PC-9 (cell line): ENCODE results near the gene AKAP13. TPM values are rescaled to one million over a fixed set of nuclear protein-coding genes. Genes with fewer than 3 reads are reported as not detected.
A peak's percentile ranks its signal among the peaks of the same experiment; 100 is the strongest.

Experiments used
- BruUV-seq: library from RNA; stranded (reverse); fragments of 400-500 nt; replicated peaks from 2 replicates; lab custom pipeline; 2021; lab: Mats Ljungman, UMichigan
- CTCF ChIA-PET: fragments of 300-600 bp; sonication (Branson Sonifier 250); formaldehyde crosslinking; loops from one replicate; lab custom pipeline; 2022; ENCODE audit warnings: antibody characterized with exemption; lab: Charles Lee
- POLR2A ChIA-PET: fragments of 300-600 bp; sonication (Branson Sonifier 250); formaldehyde crosslinking; loops from one replicate; lab custom pipeline; 2022; ENCODE audit warnings: antibody characterized with exemption; ENCODE audit not compliant: unreplicated experiment; lab: Charles Lee
- DNase-seq, 2 experiments: peaks; one replicate each; pipeline versions ENCODE4 v3.0.0 to v3.0.0-alpha.2; 2015 to 2022; ENCODE audit warnings: mixed read lengths in 1 of 2
- H2AFZ ChIP-seq: fragments of 200-600 bp; sonication (generic); 2 replicates; pipeline ENCODE4 v1.8.1; 2017; ENCODE audit warnings: antibody characterized with exemption
- H3F3A ChIP-seq: fragments of 200-600 bp; sonication (generic); 2 replicates; pipeline ENCODE4 v1.8.1; 2017; ENCODE audit warnings: antibody characterized with exemption, mild to moderate bottlenecking, low read depth; ENCODE audit not compliant: insufficient read depth
- H3K27ac ChIP-seq: fragments of 200-600 bp; sonication (generic); 2 replicates; pipeline ENCODE4 v1.6.1; 2016; ENCODE audit warnings: mixed run types
- H3K27me3 ChIP-seq: fragments of 200-600 bp; sonication (generic); 2 replicates; pipeline ENCODE4 v1.6.1; 2016; ENCODE audit warnings: low read depth, mixed run types; ENCODE audit not compliant: insufficient read depth
- H3K36me3 ChIP-seq: fragments of 200-600 bp; sonication (generic); 2 replicates; pipeline ENCODE4 v1.6.1; 2016; ENCODE audit warnings: low read depth, mixed run types
- H3K4me1 ChIP-seq: fragments of 200-600 bp; sonication (generic); replicated peaks from 2 replicates; pipeline ENCODE4 v1.6.1; 2016; ENCODE audit warnings: mixed run types; ENCODE audit not compliant: insufficient read depth
- H3K4me2 ChIP-seq: fragments of 200-600 bp; sonication (generic); 2 replicates; pipeline ENCODE4 v1.6.1; 2017; ENCODE audit warnings: mixed run types
- H3K4me3 ChIP-seq: fragments of 200-600 bp; sonication (generic); 2 replicates; pipeline ENCODE4 v1.6.1; 2016; ENCODE audit warnings: mixed run types
- H3K79me2 ChIP-seq: fragments of 200-600 bp; sonication (generic); 2 replicates; pipeline ENCODE4 v1.6.1; 2017; ENCODE audit warnings: low read depth, mixed run types
- H3K9me2 ChIP-seq: fragments of 200-600 bp; sonication (generic); 2 replicates; pipeline ENCODE4 v1.8.1; 2017; ENCODE audit warnings: mild to moderate bottlenecking; ENCODE audit not compliant: insufficient read depth
- H3K9me3 ChIP-seq: fragments of 200-600 bp; sonication (generic); 2 replicates; pipeline ENCODE4 v1.8.1; 2016; ENCODE audit warnings: low read depth; ENCODE audit not compliant: insufficient read depth
- H4K20me1 ChIP-seq: fragments of 200-600 bp; sonication (generic); 2 replicates; pipeline ENCODE4 v1.8.1; 2017; ENCODE audit not compliant: insufficient read depth
- EZH2 ChIP-seq: fragments of 200-600 bp; sonication (generic); IDR thresholded peaks from 2 replicates; pipeline ENCODE4 v1.8.0; 2017; ENCODE audit warnings: antibody characterized with exemption, low read depth
- intact Hi-C: fragments of 100-400 bp; cut with micrococcal nuclease; formaldehyde crosslinking; loops from one replicate; pipeline ENCODE4 v1.10.0; 2022; ENCODE audit not compliant: unreplicated experiment
- total RNA-seq: library from RNA; stranded (reverse); gene quantifications from 2 replicates; pipeline ENCODE4 v1.2.3, GENCODE V29; 2021
- TF ChIP-seq, protein P1 (sequence below): fragments of 200-600 bp; sonication (generic); conservative IDR thresholded peaks from 2 replicates; pipeline ENCODE4 v1.6.1; 2017; ENCODE audit warnings: mixed run types, antibody characterized with exemption, mild to moderate bottlenecking, moderate library complexity

AKAP13 gene
- total RNA-seq, 1 experiment from 2014 or later, result 82.5 TPM

DNA sequence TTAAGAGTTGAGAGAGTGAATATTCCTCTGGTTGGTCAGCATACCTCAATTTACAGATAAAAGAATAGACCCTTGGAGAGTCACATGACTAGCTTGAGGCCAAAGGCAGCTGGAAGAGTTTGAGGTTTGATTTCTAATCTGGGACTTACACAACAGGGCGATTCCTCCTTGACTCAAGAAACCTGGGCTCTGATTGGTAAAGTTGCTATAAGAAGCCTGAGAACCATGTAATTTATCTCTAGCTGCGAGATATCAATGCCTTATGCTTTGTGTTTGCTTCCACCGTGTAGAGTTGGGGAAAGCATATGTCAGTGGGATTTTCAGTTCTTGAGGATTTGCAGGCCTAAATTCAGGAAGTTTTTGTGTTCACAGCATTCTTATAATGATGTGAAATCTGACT, 208.3 kb downstream of the AKAP13 start:
- no peak for TF ChIP-seq EZH2
- TF ChIP-seq, protein P1, sequence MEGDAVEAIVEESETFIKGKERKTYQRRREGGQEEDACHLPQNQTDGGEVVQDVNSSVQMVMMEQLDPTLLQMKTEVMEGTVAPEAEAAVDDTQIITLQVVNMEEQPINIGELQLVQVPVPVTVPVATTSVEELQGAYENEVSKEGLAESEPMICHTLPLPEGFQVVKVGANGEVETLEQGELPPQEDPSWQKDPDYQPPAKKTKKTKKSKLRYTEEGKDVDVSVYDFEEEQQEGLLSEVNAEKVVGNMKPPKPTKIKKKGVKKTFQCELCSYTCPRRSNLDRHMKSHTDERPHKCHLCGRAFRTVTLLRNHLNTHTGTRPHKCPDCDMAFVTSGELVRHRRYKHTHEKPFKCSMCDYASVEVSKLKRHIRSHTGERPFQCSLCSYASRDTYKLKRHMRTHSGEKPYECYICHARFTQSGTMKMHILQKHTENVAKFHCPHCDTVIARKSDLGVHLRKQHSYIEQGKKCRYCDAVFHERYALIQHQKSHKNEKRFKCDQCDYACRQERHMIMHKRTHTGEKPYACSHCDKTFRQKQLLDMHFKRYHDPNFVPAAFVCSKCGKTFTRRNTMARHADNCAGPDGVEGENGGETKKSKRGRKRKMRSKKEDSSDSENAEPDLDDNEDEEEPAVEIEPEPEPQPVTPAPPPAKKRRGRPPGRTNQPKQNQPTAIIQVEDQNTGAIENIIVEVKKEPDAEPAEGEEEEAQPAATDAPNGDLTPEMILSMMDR, result no peak
- H3K36me3 ChIP-seq, result 0 out of 2 replicates have a peak, but pooled peaks cover 4% of the 10 kb centered on the region
- no peaks in the 10 kb centered on the region for H4K20me1 ChIP-seq
- DNase-seq, result no peak
- peak overlapping the region; percentile 44 for H3K4me2 ChIP-seq
- no peak overlapping the region for H2AFZ ChIP-seq
- H3K9me2 ChIP-seq, result no peaks in the 10 kb centered on the region
- peak overlapping the region; percentile 86 for H3K27ac ChIP-seq
- BruUV-seq, result no TSS peak
- H3K79me2 ChIP-seq, result peaks cover 79% of the 10 kb centered on the region
- peaks cover 40% of the 10 kb centered on the region for H3F3A ChIP-seq
- H3K9me3 ChIP-seq, result no peaks in the 10 kb centered on the region
- CTCF ChIA-PET, result interaction anchor here (1.1 kb wide), 1 partner anchor 100 kb away, joined by 3 read pairs; no protein-coding TSS in a partner anchor
- peaks cover 71% of the 10 kb centered on the region for H3K4me1 ChIP-seq
- POLR2A ChIA-PET, result no interaction called here
- no peak overlapping the region for H3K4me3 ChIP-seq
- intact Hi-C loops, result loop anchor here (10.0 kb wide), 1 partner anchor 1004 kb away; no protein-coding TSS in a partner anchor
- no peaks in the 10 kb centered on the region for H3K27me3 ChIP-seq

DNA sequence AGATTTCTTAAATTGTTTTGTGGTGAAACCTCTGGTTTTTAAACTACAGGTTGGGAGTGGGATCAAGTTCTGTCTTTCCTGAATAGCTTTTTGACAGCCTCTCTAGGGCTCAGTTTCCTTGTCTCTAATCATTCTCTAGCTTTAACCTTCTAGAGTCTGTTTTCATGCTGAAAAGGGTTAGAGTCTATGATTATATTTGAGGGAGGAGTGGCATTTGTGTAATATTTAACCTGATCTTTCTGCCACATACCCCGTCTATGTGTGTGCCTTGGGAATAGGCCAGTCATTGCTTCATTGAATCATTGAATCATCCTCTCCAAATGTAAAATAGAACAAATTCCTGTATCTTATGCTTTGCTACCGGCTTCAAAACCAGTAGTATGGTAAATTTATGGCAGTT, 209.4 kb downstream of the AKAP13 start:
- no peak overlapping the region for H2AFZ ChIP-seq
- H3K4me3 ChIP-seq, result no peak overlapping the region
- ChIA-PET CTCF (no interaction called here), POLR2A (no interaction called here)
- H3K4me2 ChIP-seq, result no peak overlapping the region
- H3F3A ChIP-seq, result peaks cover 30% of the 10 kb centered on the region
- DNase-seq, result no peak
- H3K4me1 ChIP-seq, result peaks cover 60% of the 10 kb centered on the region
- no peaks in the 10 kb centered on the region for H4K20me1 ChIP-seq
- H3K27me3 ChIP-seq, result no peaks in the 10 kb centered on the region
- 0 out of 2 replicates have a peak, but pooled peaks cover 4% of the 10 kb centered on the region for H3K36me3 ChIP-seq
- intact Hi-C loops, result loop anchor here (10.0 kb wide), 1 partner anchor 1005 kb away; no protein-coding TSS in a partner anchor
- peaks cover 85% of the 10 kb centered on the region for H3K79me2 ChIP-seq
- H3K9me2 ChIP-seq, result no peaks in the 10 kb centered on the region
- peak overlapping the region; percentile 86 for H3K27ac ChIP-seq
- BruUV-seq, result no TSS peak
- no peak for TF ChIP-seq EZH2
- TF ChIP-seq, protein P1, result no peak
- no peaks in the 10 kb centered on the region for H3K9me3 ChIP-seq

DNA sequence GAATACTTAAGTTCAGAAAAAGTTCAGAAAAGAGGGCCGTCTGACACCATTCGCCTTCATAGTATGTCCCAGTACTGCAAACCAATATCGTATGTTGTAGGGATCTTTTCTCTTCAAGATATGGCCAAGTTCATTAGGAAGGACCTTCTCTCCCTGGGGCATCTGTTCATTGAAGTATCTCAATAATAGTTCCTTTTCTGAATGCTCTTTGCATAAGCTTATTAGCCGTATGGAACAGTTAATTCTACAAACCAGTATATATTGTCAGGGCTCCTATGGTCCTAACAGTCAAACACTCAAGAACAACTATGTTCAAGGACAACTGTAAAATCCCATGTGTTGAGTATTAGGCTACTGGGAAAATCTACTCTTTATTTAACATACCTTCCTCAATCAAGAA, 211.2 kb downstream of the AKAP13 start:
- no peak overlapping the region for H3K4me3 ChIP-seq
- intact Hi-C loops, result no loop called here
- H3K4me1 ChIP-seq, result peaks cover 56% of the 10 kb centered on the region
- ChIA-PET POLR2A (no interaction called here), CTCF (interaction anchor here (0.7 kb wide), 1 partner anchor 101 kb away, joined by 18 read pairs; no protein-coding TSS in a partner anchor)
- no peaks in the 10 kb centered on the region for H4K20me1 ChIP-seq
- no peak for TF ChIP-seq EZH2
- peaks cover 30% of the 10 kb centered on the region for H3F3A ChIP-seq
- BruUV-seq, result no TSS peak
- H3K9me3 ChIP-seq, result no peaks in the 10 kb centered on the region
- no peak overlapping the region for H2AFZ ChIP-seq
- peak overlapping the region; percentile 18 for H3K4me2 ChIP-seq
- H3K79me2 ChIP-seq, result peaks cover 73% of the 10 kb centered on the region
- peak overlapping the region; percentile 84 for H3K27ac ChIP-seq
- no peaks in the 10 kb centered on the region for H3K27me3 ChIP-seq
- H3K9me2 ChIP-seq, result no peaks in the 10 kb centered on the region
- no peak for DNase-seq
- H3K36me3 ChIP-seq, result 0 out of 2 replicates have a peak, but pooled peaks cover 4% of the 10 kb centered on the region
